AG04450 (cell line): Measurements from ENCODE around the gene RANBP9. TPM values are rescaled to one million over a fixed set of nuclear protein-coding genes. Genes with fewer than 3 reads are reported as not detected.

ENCODE experiments used
- CTCF ChIA-PET: fragments of 300-600, 350-600 bp; formaldehyde crosslinking; extraction: SDS; loops from one replicate; lab custom pipeline; 2022; ENCODE audit warnings: antibody characterized with exemption, inconsistent platforms; lab: Charles Lee
- POLR2A ChIA-PET: fragments of 350-600 bp; formaldehyde crosslinking; extraction: SDS; loops from one replicate; lab custom pipeline; 2021; ENCODE audit warnings: antibody characterized with exemption, inconsistent platforms; lab: Yijun Ruan, JAX
- DNase-seq: peaks from one replicate; pipeline ENCODE4 v3.0.0-alpha.2; 2011; ENCODE audit warnings: low read depth, low spot score
- H3K27ac ChIP-seq: one replicate; pipeline ENCODE4 v1.5.1; 2012; ENCODE audit warnings: low read depth, low read length, control low read depth
- H3K27me3 ChIP-seq: one replicate; pipeline ENCODE4 v1.6.0; 2012; ENCODE audit warnings: low read length; ENCODE audit not compliant: control insufficient read depth, insufficient read depth
- H3K4me3 ChIP-seq: 2 replicates; pipeline ENCODE4 v1.5.1; 2011; ENCODE audit warnings: mild to moderate bottlenecking, low read depth, low read length, control low read depth
- H3K9me3 ChIP-seq: 2 replicates; pipeline ENCODE4 v1.5.1; 2012; ENCODE audit warnings: low read length; ENCODE audit not compliant: control insufficient read depth, insufficient read depth
- polyA plus RNA-seq: library from polyadenylated mRNA; depleted of rRNA; stranded (reverse); fragments of >200 nt; gene quantifications from 2 replicates; pipeline ENCODE4 v1.2.3, GENCODE V29; 2011
- TF ChIP-seq, protein P1 (sequence below): IDR thresholded peaks from 2 replicates; pipeline ENCODE4 v1.5.1; 2011; ENCODE audit warnings: low read depth, low read length, control low read depth, inconsistent platforms

RANBP9 gene
- polyA plus RNA-seq, 1 experiment = 37.7 TPM

DNA sequence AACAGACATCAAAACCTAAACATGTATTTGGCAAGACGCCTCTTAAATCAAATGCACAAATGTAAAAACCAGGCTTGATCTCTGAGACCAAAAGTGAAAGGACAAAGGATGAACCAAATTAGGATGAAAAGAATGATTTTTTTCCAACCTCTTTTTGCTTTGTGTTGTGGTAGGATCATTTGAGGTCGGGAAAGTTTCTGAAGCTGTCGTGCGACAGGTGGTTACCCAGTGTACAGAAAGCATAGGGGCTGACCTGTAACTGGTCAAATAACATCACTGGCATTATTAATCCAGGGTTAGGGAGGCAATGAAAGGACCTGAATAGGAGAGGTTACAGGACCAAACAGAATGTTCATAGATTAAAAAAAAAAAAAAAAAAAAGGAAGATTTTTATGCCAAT lies 114.6 kb downstream of the RANBP9 start:
- Histone ChIP-seq H3K27ac (no peak overlapping the region), H3K27me3 (no peaks in the 10 kb centered on the region), H3K9me3 (no peaks in the 10 kb centered on the region; the same call in 1 of the 2 replicates), H3K4me3 (no peak overlapping the region)
- TF ChIP-seq, protein P1, sequence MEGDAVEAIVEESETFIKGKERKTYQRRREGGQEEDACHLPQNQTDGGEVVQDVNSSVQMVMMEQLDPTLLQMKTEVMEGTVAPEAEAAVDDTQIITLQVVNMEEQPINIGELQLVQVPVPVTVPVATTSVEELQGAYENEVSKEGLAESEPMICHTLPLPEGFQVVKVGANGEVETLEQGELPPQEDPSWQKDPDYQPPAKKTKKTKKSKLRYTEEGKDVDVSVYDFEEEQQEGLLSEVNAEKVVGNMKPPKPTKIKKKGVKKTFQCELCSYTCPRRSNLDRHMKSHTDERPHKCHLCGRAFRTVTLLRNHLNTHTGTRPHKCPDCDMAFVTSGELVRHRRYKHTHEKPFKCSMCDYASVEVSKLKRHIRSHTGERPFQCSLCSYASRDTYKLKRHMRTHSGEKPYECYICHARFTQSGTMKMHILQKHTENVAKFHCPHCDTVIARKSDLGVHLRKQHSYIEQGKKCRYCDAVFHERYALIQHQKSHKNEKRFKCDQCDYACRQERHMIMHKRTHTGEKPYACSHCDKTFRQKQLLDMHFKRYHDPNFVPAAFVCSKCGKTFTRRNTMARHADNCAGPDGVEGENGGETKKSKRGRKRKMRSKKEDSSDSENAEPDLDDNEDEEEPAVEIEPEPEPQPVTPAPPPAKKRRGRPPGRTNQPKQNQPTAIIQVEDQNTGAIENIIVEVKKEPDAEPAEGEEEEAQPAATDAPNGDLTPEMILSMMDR = no peak
- no peak for DNase-seq
- ChIA-PET POLR2A (no interaction called here), CTCF (interaction anchor here (1.5 to 1.9 kb wide), 2 partner anchors 22 to 28 kb away, joined by 3 to 4 read pairs; no protein-coding TSS in a partner anchor)

DNA sequence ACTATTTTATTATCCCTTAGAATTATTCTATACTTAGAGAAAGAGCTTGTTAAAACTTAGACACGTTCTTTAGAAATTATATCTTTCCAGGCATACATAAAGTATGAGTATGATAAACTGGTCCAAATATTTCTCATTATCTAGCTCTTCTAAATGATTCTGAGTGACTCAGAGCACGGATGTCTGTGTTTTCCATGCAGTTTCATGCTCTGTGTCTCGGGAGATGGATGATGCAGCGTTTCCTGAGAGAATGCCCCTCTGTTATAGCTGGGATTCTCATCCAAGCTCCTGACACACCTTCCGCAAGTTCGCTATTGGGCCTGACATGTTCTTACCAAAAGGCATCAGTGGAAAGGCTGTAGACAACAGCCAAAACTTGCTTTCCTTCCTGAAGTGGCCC lies 117.9 kb downstream of the RANBP9 start:
- H3K27ac ChIP-seq = no peak overlapping the region
- POLR2A ChIA-PET = no interaction called here
- H3K4me3 ChIP-seq = no peak overlapping the region
- no peak for DNase-seq
- no peaks in the 10 kb centered on the region; the same call in 1 of the 2 replicates for H3K9me3 ChIP-seq
- H3K27me3 ChIP-seq = no peaks in the 10 kb centered on the region
- TF ChIP-seq, protein P1 = no peak
- CTCF ChIA-PET = interaction anchor here (1.0 to 4.6 kb wide), 4 partner anchors 19 to 262 kb away, joined by 4 to 24 read pairs (median 7); partner anchors contain the start of genes NOL7 and SIRT5

DNA sequence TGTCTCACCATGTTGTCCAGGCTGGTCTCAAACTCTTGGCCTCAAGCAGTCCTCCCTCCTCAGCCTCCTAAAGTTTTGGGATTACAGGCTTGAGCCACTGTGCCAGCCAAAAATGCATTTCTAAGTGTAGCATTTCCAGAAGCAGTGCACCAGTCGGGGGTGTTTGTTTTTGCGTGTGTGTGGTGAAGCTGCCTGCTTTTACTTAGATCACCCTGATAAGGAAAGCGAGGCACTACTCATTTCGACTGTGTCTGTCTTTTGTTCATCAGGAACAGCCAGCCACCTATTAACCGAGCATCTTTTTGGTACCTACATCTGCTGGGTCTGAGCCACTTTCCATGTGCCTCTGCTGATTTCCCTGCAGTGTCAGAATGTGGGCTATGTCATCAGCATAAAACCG lies 118.5 kb downstream of the RANBP9 start:
- POLR2A ChIA-PET = no interaction called here
- TF ChIP-seq, protein P1 = no peak
- no peaks in the 10 kb centered on the region for H3K27me3 ChIP-seq
- no peak for DNase-seq
- CTCF ChIA-PET = interaction anchor here (1.0 to 4.6 kb wide), 4 partner anchors 18 to 261 kb away, joined by 3 to 24 read pairs (median 6); partner anchors contain the start of gene SIRT5
- H3K4me3 ChIP-seq = no peak overlapping the region
- H3K9me3 ChIP-seq = no peaks in the 10 kb centered on the region; the same call in 1 of the 2 replicates
- H3K27ac ChIP-seq = no peak overlapping the region

DNA sequence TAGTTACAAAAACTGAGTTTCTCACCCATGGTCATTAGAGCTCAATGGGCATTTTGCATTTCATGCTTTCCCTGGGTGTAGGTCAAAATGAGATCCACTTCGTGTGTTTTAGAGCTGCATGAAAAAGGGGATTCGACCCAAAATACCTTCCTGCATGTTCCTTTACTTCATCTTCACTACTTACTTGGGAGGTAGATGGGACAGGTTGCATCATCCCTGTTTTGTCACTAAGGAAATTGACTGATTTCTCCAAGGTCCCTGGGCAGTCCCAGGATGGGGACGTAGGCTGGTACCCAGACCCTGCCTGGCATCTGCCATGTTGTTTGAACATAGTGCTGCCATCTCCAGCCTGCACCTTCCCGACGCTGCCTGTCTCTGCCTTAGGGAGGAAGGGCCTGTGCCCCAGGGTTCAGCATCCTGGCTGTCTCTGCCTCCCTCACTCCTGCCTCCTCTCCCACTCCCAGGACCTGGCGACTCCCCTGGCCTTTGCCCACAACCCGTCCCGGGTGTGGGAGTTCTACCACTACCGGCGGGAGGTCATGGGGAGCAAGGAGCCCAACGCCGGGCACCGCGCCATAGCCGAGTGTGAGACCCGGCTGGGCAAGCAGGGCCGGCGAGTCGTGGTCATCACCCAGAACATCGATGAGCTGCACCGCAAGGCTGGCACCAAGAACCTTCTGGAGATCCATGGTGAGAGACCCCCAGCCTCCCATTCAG lies 120.3 kb downstream of the RANBP9 start:
- H3K27me3 ChIP-seq = no peaks in the 10 kb centered on the region
- H3K27ac ChIP-seq = no peak overlapping the region
- TF ChIP-seq, protein P1 = no peak
- ChIA-PET CTCF (interaction anchor here (4.6 to 5.8 kb wide), 2 partner anchors 16 kb away, joined by 24 to 28 read pairs; partner anchors contain the start of gene SIRT5), POLR2A (no interaction called here)
- no peaks in the 10 kb centered on the region; the same call in none of the 2 replicates for H3K9me3 ChIP-seq
- H3K4me3 ChIP-seq = no peak overlapping the region
- DNase-seq = no peak

DNA sequence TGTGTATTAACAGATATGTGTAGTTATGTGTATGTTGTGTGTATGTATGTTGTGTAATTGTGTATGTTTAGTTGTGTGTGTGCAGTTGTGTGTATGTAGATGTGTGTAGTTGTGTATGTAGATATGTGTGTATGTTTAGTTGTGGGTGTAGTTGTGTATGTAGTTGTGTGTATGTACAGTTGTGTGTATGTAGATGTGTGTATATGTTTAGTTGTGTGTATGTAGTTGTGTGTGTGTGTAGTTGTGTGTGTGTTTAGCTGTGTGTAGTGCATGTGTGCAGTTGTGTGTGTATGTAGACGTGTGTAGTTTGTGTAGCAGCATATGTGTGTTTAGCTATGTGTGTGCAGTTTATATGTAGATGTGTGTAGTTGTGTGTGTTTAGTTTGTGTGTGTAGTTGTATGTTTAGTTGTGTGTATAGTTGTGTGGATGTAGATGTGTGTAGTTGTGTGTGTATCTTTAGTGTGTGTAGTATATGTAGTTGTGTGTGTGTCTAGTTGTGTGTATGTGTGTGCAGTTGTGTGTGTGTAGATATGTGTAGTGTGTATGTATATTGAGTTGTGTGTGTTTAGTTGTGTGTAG lies 121.0 kb downstream of the RANBP9 start:
- CTCF ChIA-PET = interaction anchor here (5.8 kb wide), 1 partner anchor 15 kb away, joined by 28 read pairs; the partner anchor contains the start of gene SIRT5

More for the DNA sequence above, 121.0 kb downstream of the RANBP9 start:
- Histone ChIP-seq H3K9me3 (no peaks in the 10 kb centered on the region; the same call in none of the 2 replicates), H3K27ac (no peak overlapping the region), H3K4me3 (no peak overlapping the region), H3K27me3 (no peaks in the 10 kb centered on the region)
- DNase-seq = no peak
- POLR2A ChIA-PET = no interaction called here
- TF ChIP-seq, protein P1 = no peak
